Ishikawa (cell line): ENCODE measurements around the gene SEPTIN3.

Source experiments
- CEBPB ChIP-seq: IDR thresholded peaks from 2 replicates; pipeline ENCODE4 v1.6.1; 2012
- MAX ChIP-seq: IDR thresholded peaks from 2 replicates; pipeline ENCODE4 v1.6.1; 2012
- REST ChIP-seq: IDR thresholded peaks from 2 replicates; pipeline ENCODE4 v1.6.1; 2012; ENCODE audit warnings: low read depth, mild to moderate bottlenecking
- ZBTB7A ChIP-seq: IDR thresholded peaks from 2 replicates; pipeline ENCODE4 v1.6.1; 2012; ENCODE audit warnings: low read depth

- TF ChIP-seq ZBTB7A (no peak), CEBPB (no peak), MAX (no peak), REST (no peak)
Measured at GRCh38 chr22:41947424-41948080, 21.7 kb upstream of the SEPTIN3 start.
